K562 (cell line): ENCODE results near the gene AGPAT4. TPM values are rescaled to one million over a fixed set of nuclear protein-coding genes. Genes with fewer than 3 reads are reported as not detected.

Experiments used
- CTCF ChIP-seq, 3 experiments: IDR thresholded peaks in 2 of 3; conservative IDR thresholded peaks in 1 of 3; 2 replicates each; pipeline ENCODE4 v1.5.1; 2011 to 2012; ENCODE audit warnings: low read length in 3 of 3, mild to moderate bottlenecking in 3 of 3, control low read depth in 2 of 3, improper control_type of control experiment in 1 of 3, inconsistent platforms in 1 of 3, low read depth in 1 of 3, mixed read lengths in 1 of 3, moderate library complexity in 1 of 3; ENCODE audit not compliant: insufficient read depth in 2 of 3
- CTCFL ChIP-seq: IDR thresholded peaks from 2 replicates; pipeline ENCODE4 v1.6.1; 2011; ENCODE audit warnings: borderline replicate concordance, low read depth, mild to moderate bottlenecking, moderate library complexity, low read length; ENCODE audit not compliant: insufficient read depth, poor library complexity, severe bottlenecking
- MTA3 ChIP-seq: fragments of 450-650 bp; formaldehyde crosslinking; IDR thresholded peaks from 2 replicates; pipeline ENCODE4 v1.6.1; 2017; ENCODE audit warnings: mild to moderate bottlenecking, borderline replicate concordance
- NFRKB ChIP-seq: fragments of 450-650 bp; IDR thresholded peaks from 2 replicates; pipeline ENCODE4 v1.6.1; 2016; ENCODE audit warnings: low read depth
- NRF1 ChIP-seq, 2 experiments: fragments of 450-650 bp; IDR thresholded peaks in 1 of 2; conservative IDR thresholded peaks in 1 of 2; 2 replicates each; pipeline ENCODE4 v1.6.1; 2014; ENCODE audit warnings: mild to moderate bottlenecking in 2 of 2
- PHF8 ChIP-seq: fragments of 200-600 bp; sonication (generic); IDR thresholded peaks from 2 replicates; pipeline ENCODE4 v1.6.1; 2012; ENCODE audit warnings: mixed run types, mild to moderate bottlenecking, inconsistent platforms, low read length, moderate library complexity, borderline replicate concordance
- POLR2G ChIP-seq: fragments of 200-400 bp; formaldehyde crosslinking; IDR thresholded peaks from 2 replicates; pipeline ENCODE4 v1.6.1; 2017; ENCODE audit warnings: low read depth, mild to moderate bottlenecking, antibody characterized with exemption, low read length, moderate library complexity
- STAT5A ChIP-seq: IDR thresholded peaks from 2 replicates; pipeline ENCODE4 v1.6.1; 2012; ENCODE audit warnings: low read length, inconsistent platforms, borderline replicate concordance
- ZBTB40 ChIP-seq, 2 experiments: fragments of 450-650 bp in 1 of 2; sonication (generic) in 1 of 2; formaldehyde crosslinking in 1 of 2; IDR thresholded peaks; 2 replicates each; pipeline versions ENCODE4 v1.7.1 to v1.9.0; 2016 to 2022; ENCODE audit warnings: inconsistent platforms in 1 of 2, mild to moderate bottlenecking in 1 of 2, missing genetic modification reagents in 1 of 2
- polyA plus RNA-seq, 8 experiments: library from polyadenylated mRNA; depleted of rRNA in 4 of 8; stranded (reverse) in 5 of 8; unstranded in 3 of 8; fragments of >200 nt; fragmentation: Nextera tagmentation in 2 of 8; fragmentation: Illumina TruSeq in 1 of 8; extraction: Ambion mirVana in 2 of 8; extraction: Trizol in 1 of 8; gene quantifications; 2 replicates each; pipeline versions ENCODE4 v1.2.1 to v1.2.3, GENCODE V29; 2011 to 2014; ENCODE audit warnings: inconsistent platforms in 1 of 8, missing spikeins in 1 of 8
- total RNA-seq, 7 experiments: library from RNA; depleted of rRNA in 6 of 7; stranded (reverse); fragments of >200 nt in 6 of 7; fragmentation: Illumina TruSeq in 2 of 7; extraction: Trizol in 2 of 7; gene quantifications; 2 replicates each; pipeline versions ENCODE4 v1.2.1 to v1.2.3, GENCODE V29; 2011 to 2021; ENCODE audit warnings: low replicate concordance in 1 of 7

AGPAT4 gene
- total and polyA plus RNA-seq, 9 of the 15 experiments (the other 6 are each of a cell fraction or from before 2014, with no cell fraction given) = 2.2 to 15.0 (median 5.7) TPM

- peak; percentile 66 for TF ChIP-seq CTCFL
- TF ChIP-seq NRF1 (conservative IDR thresholded peaks at IDR 0.05 in 1 of 2, IDR thresholded peaks at IDR 0.05 in 1 of 2) = 0 out of 4 replicates have a peak, but pooled peaks of 1 of the 2 experiments have one; percentile 11
- 0 out of 2 replicates have a peak, but pooled peaks have one; percentile 21 for TF ChIP-seq POLR2G
- 0 out of 6 replicates have a peak, but pooled peaks of 1 of the 3 experiments have one; percentile 18 for TF ChIP-seq CTCF (IDR thresholded peaks at IDR 0.05 in 2 of 3, conservative IDR thresholded peaks at IDR 0.05 in 1 of 3; ENCODE audit: insufficient read depth in 2 of 3, low read depth in 1 of 3, low read length in 3 of 3)
- TF ChIP-seq STAT5A = 0 out of 2 replicates have a peak, but pooled peaks have one; percentile 46
- 0 out of 2 replicates have a peak, but pooled peaks have one; percentile 13 for TF ChIP-seq NFRKB
- peak; percentile 56; the same call in 1 of the 2 replicates for TF ChIP-seq MTA3
- TF ChIP-seq PHF8 = peak; percentile 18; the same call in 1 of the 2 replicates
- peak; percentile 84 for TF ChIP-seq ZBTB40 (IDR thresholded peaks at IDR 0.05)
- peak; percentile 35; the same call in 1 of the 2 replicates for TF ChIP-seq ZBTB40 (CRISPR knock-in tag; IDR thresholded peaks at IDR 0.05)
Measured at GRCh38 chr6:161314541-161315245, 40.8 kb upstream of the AGPAT4 start (continued).
